M059J (cell line): ENCODE data around the gene RUFY1. TPM values are rescaled to one million over a fixed set of nuclear protein-coding genes. Genes with fewer than 3 reads are reported as not detected.

Experiments used
- total RNA-seq: library from RNA; depleted of rRNA; stranded (reverse); fragments of >200 nt; shearing (Covaris generic); gene quantifications from 2 replicates; pipeline ENCODE4 v1.2.3, GENCODE V29; 2014; rRNA removed

The RUFY1 gene
- total RNA-seq, 1 experiment from 2014 or later, result 38.3 TPM

Other genes with a start within 250 kb of the RUFY1 start
- 0.02 TPM in 1 of 2 replicates, not detected in the other for gene ADAMTS2, start 205.1 kb upstream of the RUFY1 start, total RNA-seq
- 265 and 317 TPM in 2 replicates for gene HNRNPH1, start 73.1 kb downstream of the RUFY1 start, total RNA-seq
- not detected in 2 replicates for gene CBY3, start 130.5 kb downstream of the RUFY1 start, total RNA-seq
- 625 and 681 TPM in 2 replicates for gene CANX, start 148.4 kb downstream of the RUFY1 start, total RNA-seq
- 7.5 and 17.2 TPM in 2 replicates for gene MAML1, start 182.3 kb downstream of the RUFY1 start, total RNA-seq
- not detected in 2 replicates for gene LTC4S, start 243.4 kb downstream of the RUFY1 start, total RNA-seq